ENCODE data around the gene DUSP22.

- TF ChIP-seq POLR2A (IDR thresholded peaks at IDR 0.05) (no peak), POLR2AphosphoS5 (IDR thresholded peaks at IDR 0.05) (no peak), EP300 (IDR thresholded peaks at IDR 0.05) (no peak)
- TF ChIP-seq, protein P1, sequence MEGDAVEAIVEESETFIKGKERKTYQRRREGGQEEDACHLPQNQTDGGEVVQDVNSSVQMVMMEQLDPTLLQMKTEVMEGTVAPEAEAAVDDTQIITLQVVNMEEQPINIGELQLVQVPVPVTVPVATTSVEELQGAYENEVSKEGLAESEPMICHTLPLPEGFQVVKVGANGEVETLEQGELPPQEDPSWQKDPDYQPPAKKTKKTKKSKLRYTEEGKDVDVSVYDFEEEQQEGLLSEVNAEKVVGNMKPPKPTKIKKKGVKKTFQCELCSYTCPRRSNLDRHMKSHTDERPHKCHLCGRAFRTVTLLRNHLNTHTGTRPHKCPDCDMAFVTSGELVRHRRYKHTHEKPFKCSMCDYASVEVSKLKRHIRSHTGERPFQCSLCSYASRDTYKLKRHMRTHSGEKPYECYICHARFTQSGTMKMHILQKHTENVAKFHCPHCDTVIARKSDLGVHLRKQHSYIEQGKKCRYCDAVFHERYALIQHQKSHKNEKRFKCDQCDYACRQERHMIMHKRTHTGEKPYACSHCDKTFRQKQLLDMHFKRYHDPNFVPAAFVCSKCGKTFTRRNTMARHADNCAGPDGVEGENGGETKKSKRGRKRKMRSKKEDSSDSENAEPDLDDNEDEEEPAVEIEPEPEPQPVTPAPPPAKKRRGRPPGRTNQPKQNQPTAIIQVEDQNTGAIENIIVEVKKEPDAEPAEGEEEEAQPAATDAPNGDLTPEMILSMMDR (IDR thresholded peaks at IDR 0.05), result no peak
These were observed 17.7 kb downstream of the DUSP22 start for GRCh38 chr6:309947-310346.

All from upper lobe of left lung (tissue), 4 donors.